ENCODE results near the gene CAMKK1. TPM values are rescaled to one million over a fixed set of nuclear protein-coding genes. Genes with fewer than 3 reads are reported as not detected.

CAMKK1 gene
- total RNA-seq, 1 experiment from 2014 or later, result 16.3 TPM

DNA sequence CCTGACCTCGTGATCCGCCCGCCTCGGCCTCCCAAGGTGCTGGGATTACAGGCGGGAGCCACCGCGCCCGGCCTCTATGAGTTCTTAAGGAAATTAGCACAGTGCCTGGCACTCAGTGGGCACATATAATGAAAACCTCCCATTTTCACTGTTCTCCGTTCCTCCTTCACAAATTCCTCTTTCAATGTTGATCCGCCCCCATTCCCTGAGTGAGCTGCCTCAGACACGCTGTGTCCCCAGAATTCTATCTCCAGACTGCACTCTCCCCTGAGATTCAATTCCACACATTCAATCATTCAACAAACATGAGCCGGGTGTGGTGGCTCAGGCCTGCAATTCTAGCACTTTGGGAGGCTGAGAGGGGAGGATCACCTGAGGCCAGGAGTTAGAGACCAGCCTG, 16.4 kb upstream of the CAMKK1 start:
- no peak for DNase-seq
- H3K9me2 ChIP-seq (ENCODE audit: insufficient read depth), result no peaks in the 10 kb centered on the region
- H3K36me3 ChIP-seq (ENCODE audit: low read depth), result no peaks in the 10 kb centered on the region
- intact Hi-C loops (cut with micrococcal nuclease; ENCODE audit: unreplicated experiment), result loop anchor here (5.0 kb wide), 1 partner anchor 172 kb away; no protein-coding TSS in a partner anchor
- no peaks in the 10 kb centered on the region for H3F3A ChIP-seq (ENCODE audit: insufficient read depth, low read depth)
- no TSS peak for BruUV-seq (replicated peaks)
- H3K27ac ChIP-seq, result no peak overlapping the region
- no peak overlapping the region for H3K4me2 ChIP-seq
- no peaks in the 10 kb centered on the region for H3K4me1 ChIP-seq (replicated peaks; ENCODE audit: insufficient read depth)
- H3K27me3 ChIP-seq (ENCODE audit: insufficient read depth, low read depth), result no peaks in the 10 kb centered on the region; the same call in 1 of the 2 replicates
- H3K79me2 ChIP-seq (ENCODE audit: low read depth), result no peaks in the 10 kb centered on the region
- H2AFZ ChIP-seq, result no peak overlapping the region
- POLR2A ChIA-PET (ENCODE audit: unreplicated experiment), result no interaction called here
- no peak overlapping the region for H3K4me3 ChIP-seq
- CTCF ChIA-PET, result no interaction called here
- no peaks in the 10 kb centered on the region for H3K9me3 ChIP-seq (ENCODE audit: insufficient read depth, low read depth)
- TF ChIP-seq, protein P1, sequence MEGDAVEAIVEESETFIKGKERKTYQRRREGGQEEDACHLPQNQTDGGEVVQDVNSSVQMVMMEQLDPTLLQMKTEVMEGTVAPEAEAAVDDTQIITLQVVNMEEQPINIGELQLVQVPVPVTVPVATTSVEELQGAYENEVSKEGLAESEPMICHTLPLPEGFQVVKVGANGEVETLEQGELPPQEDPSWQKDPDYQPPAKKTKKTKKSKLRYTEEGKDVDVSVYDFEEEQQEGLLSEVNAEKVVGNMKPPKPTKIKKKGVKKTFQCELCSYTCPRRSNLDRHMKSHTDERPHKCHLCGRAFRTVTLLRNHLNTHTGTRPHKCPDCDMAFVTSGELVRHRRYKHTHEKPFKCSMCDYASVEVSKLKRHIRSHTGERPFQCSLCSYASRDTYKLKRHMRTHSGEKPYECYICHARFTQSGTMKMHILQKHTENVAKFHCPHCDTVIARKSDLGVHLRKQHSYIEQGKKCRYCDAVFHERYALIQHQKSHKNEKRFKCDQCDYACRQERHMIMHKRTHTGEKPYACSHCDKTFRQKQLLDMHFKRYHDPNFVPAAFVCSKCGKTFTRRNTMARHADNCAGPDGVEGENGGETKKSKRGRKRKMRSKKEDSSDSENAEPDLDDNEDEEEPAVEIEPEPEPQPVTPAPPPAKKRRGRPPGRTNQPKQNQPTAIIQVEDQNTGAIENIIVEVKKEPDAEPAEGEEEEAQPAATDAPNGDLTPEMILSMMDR (conservative IDR thresholded peaks at IDR 0.05), result no peak
- TF ChIP-seq EZH2 (IDR thresholded peaks at IDR 0.05; ENCODE audit: low read depth), result no peak
- no peaks in the 10 kb centered on the region for H4K20me1 ChIP-seq (ENCODE audit: insufficient read depth)

DNA sequence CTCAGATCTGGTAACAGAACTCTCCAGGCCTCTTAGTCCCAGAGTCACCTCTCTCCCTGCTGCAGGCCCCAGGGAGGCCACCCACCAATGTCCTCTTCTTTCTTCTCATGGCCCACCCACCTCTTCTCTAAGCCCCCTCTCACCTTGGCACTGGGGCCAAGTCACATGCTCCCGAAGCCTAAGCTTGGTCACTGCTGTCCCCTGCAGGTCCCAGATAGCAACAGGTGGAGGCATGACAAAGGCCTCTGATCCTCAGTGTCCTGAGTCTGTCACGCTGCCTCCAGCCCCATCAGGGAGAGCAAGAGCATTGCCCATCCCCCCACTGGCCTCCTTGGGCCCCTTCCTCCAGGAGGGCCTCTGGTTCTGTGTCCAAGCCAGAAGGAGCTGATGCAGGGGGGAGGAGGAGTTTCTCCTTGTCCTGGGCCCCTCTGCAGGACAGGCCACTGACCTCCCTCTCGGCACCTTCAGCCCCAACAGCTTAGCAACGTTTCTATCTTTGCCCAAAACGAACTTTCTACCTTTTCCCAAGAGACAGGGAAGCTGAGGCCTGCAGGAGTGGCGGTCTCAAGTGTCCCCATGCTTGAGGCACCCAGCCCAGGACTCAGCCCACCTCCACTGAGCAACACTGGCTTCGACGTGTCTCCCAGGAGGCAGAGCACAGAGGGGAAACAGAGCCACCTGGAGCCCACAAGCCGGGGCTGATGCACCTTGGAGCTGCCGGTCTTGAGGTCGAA, 14.8 kb upstream of the CAMKK1 start:
- TF ChIP-seq, protein P1 (conservative IDR thresholded peaks at IDR 0.05), result peak; percentile 58
- no peak for TF ChIP-seq EZH2 (IDR thresholded peaks at IDR 0.05; ENCODE audit: low read depth)
- H3K79me2 ChIP-seq (ENCODE audit: low read depth), result no peaks in the 10 kb centered on the region
- H3K27ac ChIP-seq, result no peak overlapping the region
- ChIA-PET CTCF (interaction anchor here (0.6 to 1.0 kb wide), 2 partner anchors 170 to 177 kb away, joined by 5 to 6 read pairs; no protein-coding TSS in a partner anchor), POLR2A (ENCODE audit: unreplicated experiment) (no interaction called here)
- no peak overlapping the region for H2AFZ ChIP-seq
- H3F3A ChIP-seq (ENCODE audit: insufficient read depth, low read depth), result no peaks in the 10 kb centered on the region
- no peaks in the 10 kb centered on the region for H4K20me1 ChIP-seq (ENCODE audit: insufficient read depth)
- no peak overlapping the region for H3K4me3 ChIP-seq
- no peaks in the 10 kb centered on the region for H3K9me3 ChIP-seq (ENCODE audit: insufficient read depth, low read depth)
- H3K27me3 ChIP-seq (ENCODE audit: insufficient read depth, low read depth), result no peaks in the 10 kb centered on the region; the same call in 1 of the 2 replicates
- no peak overlapping the region for H3K4me2 ChIP-seq
- no peaks in the 10 kb centered on the region for H3K36me3 ChIP-seq (ENCODE audit: low read depth)
- H3K9me2 ChIP-seq (ENCODE audit: insufficient read depth), result no peaks in the 10 kb centered on the region
- no peak for DNase-seq
- intact Hi-C loops (cut with micrococcal nuclease; ENCODE audit: unreplicated experiment), result loop anchor here (1.0 to 5.0 kb wide), 2 partner anchors 44 to 170 kb away; no protein-coding TSS in a partner anchor
- no TSS peak for BruUV-seq (replicated peaks)
- H3K4me1 ChIP-seq (replicated peaks; ENCODE audit: insufficient read depth), result no peaks in the 10 kb centered on the region

DNA sequence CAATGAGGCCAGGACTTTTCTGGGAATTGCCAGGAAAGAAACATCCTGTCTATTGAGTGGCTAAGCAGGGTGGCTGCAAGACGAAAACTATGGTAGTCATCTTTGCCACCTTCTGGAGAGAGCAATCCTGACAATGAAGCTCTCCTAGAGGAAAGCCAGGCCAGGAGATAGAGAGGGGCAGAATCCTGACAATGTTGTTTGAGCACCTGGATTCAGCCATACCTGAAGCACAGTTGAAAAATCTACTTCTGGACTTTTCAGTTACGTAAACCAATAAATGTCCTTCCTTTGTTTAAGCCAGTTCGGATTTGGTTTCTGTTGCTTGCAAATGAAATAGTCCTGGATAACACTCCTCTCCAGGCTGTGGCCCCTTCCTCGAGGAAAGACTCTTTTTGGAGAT, 14.0 kb upstream of the CAMKK1 start:
- no peak for TF ChIP-seq EZH2 (IDR thresholded peaks at IDR 0.05; ENCODE audit: low read depth)
- TF ChIP-seq, protein P1 (conservative IDR thresholded peaks at IDR 0.05), result no peak
- Histone ChIP-seq H3K9me2 (ENCODE audit: insufficient read depth) (no peaks in the 10 kb centered on the region), H3K9me3 (ENCODE audit: insufficient read depth, low read depth) (no peaks in the 10 kb centered on the region), H4K20me1 (ENCODE audit: insufficient read depth) (no peaks in the 10 kb centered on the region), H3K4me1 (replicated peaks; ENCODE audit: insufficient read depth) (no peaks in the 10 kb centered on the region), H3K4me2 (no peak overlapping the region), H3K79me2 (ENCODE audit: low read depth) (no peaks in the 10 kb centered on the region), H3K36me3 (ENCODE audit: low read depth) (no peaks in the 10 kb centered on the region), H3K27me3 (ENCODE audit: insufficient read depth, low read depth) (no peaks in the 10 kb centered on the region; the same call in 1 of the 2 replicates), H3K4me3 (no peak overlapping the region), H3K27ac (no peak overlapping the region), H2AFZ (no peak overlapping the region), H3F3A (ENCODE audit: insufficient read depth, low read depth) (no peaks in the 10 kb centered on the region)
- POLR2A ChIA-PET (ENCODE audit: unreplicated experiment), result no interaction called here
- no TSS peak for BruUV-seq (replicated peaks)
- intact Hi-C loops (cut with micrococcal nuclease; ENCODE audit: unreplicated experiment), result loop anchor here (1.0 to 5.0 kb wide), 2 partner anchors 44 to 170 kb away; no protein-coding TSS in a partner anchor
- DNase-seq, result no peak
- CTCF ChIA-PET, result interaction anchor here (1.0 kb wide), 1 partner anchor 169 kb away, joined by 6 read pairs; no protein-coding TSS in a partner anchor
